ENCODE data around the gene PGD. TPM values are rescaled to one million over a fixed set of nuclear protein-coding genes. Genes with fewer than 3 reads are reported as not detected.
"Not testable (repeated sequence)": the region's sequence is repeated elsewhere in the genome, so short reads cannot be mapped to it uniquely, and the experiment has no call there.

The PGD gene
- total RNA-seq, 4 donors from 2014 or later, result 38.8 to 70.5 (median 53.2) TPM

DNA sequence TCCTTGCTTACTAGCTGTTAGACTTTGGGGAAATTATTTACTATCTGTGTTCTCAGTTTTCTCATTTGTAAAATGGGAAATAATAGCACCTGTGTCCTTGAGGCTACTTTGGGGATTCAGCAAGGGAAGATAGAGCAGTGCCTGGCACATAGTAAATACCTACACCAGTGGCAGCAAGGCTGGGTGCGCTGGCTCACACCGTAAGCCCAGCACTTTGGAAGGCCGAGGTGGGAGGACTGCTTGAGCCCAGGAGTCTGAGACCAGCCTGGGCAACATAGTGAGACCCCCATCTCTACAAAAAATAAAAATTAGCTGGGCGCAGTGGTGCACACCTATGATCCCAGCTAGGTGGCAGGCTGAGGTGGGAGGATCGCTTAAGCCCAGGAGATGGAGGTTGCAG, 22.8 kb downstream of the PGD start:
- 91 to 98% methylated on average over 5 of the region's 5 CpGs for WGBS, 2 donors
- intact Hi-C loops (cut with DNase I; ENCODE audit: low total_unique reads), result no loop called here
- TF ChIP-seq, protein P1, sequence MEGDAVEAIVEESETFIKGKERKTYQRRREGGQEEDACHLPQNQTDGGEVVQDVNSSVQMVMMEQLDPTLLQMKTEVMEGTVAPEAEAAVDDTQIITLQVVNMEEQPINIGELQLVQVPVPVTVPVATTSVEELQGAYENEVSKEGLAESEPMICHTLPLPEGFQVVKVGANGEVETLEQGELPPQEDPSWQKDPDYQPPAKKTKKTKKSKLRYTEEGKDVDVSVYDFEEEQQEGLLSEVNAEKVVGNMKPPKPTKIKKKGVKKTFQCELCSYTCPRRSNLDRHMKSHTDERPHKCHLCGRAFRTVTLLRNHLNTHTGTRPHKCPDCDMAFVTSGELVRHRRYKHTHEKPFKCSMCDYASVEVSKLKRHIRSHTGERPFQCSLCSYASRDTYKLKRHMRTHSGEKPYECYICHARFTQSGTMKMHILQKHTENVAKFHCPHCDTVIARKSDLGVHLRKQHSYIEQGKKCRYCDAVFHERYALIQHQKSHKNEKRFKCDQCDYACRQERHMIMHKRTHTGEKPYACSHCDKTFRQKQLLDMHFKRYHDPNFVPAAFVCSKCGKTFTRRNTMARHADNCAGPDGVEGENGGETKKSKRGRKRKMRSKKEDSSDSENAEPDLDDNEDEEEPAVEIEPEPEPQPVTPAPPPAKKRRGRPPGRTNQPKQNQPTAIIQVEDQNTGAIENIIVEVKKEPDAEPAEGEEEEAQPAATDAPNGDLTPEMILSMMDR (IDR thresholded peaks at IDR 0.05), result no peak
- TF ChIP-seq POLR2A (IDR thresholded peaks at IDR 0.05), result no peak
- H3K4me3 ChIP-seq (ENCODE audit: low read depth, poor library complexity, severe bottlenecking), result no peak overlapping the region
- no peak for DNase-seq (ENCODE audit: low spot score in 2 of 2)

DNA sequence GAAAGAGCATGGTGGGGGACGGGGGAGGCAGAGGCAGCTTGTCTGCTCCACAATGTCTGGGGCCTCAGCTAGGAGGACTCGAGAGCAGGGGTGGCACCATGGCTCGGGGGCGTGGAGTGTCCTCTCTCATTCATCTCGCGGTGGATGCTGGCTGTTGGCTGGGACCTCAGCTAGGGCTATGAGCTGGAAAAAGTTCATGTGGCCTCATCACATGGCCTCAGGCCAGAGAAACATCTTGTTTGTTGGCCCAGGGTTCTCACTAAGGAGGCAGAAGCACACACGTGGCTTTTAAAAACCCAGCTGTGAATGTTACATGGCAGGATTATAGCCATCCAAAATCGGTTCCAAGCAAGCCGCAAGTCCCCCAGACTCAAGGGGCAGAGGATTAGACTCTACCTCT, 25.2 kb downstream of the PGD start:
- intact Hi-C loops (cut with DNase I; ENCODE audit: low total_unique reads), result no loop called here
- no peak overlapping the region for H3K4me3 ChIP-seq (ENCODE audit: low read depth, poor library complexity, severe bottlenecking)
- 45 to 46% methylated on average over 9 of the region's 9 CpGs for WGBS, 2 donors
- peak in 1 of 2 donors; percentile 23 for DNase-seq (ENCODE audit: low spot score in 2 of 2)
- no peak for TF ChIP-seq POLR2A (IDR thresholded peaks at IDR 0.05)
- TF ChIP-seq, protein P1 (IDR thresholded peaks at IDR 0.05), result no peak

DNA sequence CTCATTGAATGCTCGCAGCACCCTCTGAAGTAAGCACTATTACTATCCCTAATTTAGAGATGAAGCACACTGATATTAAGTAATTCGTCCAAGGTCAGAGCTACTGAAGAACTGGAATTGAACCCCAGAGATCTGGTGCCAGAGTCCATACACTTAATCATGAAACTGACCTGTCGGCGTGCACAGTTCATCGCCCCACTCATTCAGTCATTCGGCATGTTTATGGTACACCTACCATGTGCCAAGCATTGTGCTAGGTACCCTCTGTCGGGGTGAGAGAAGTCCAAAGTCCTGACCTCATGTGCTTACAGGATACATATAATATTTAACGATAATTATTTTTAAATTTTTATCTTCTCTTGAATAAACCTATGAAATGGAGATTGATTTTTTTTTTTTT, 25.8 kb downstream of the PGD start:
- intact Hi-C loops (cut with DNase I; ENCODE audit: low total_unique reads), result no loop called here
- no peak for DNase-seq (ENCODE audit: low spot score in 2 of 2)
- H3K4me3 ChIP-seq (ENCODE audit: low read depth, poor library complexity, severe bottlenecking), result no peak overlapping the region
- TF ChIP-seq POLR2A (IDR thresholded peaks at IDR 0.05), result no peak
- TF ChIP-seq, protein P1 (IDR thresholded peaks at IDR 0.05), result no peak
- WGBS, 2 donors, result 84 to 92% methylated on average over 8 of the region's 8 CpGs

DNA sequence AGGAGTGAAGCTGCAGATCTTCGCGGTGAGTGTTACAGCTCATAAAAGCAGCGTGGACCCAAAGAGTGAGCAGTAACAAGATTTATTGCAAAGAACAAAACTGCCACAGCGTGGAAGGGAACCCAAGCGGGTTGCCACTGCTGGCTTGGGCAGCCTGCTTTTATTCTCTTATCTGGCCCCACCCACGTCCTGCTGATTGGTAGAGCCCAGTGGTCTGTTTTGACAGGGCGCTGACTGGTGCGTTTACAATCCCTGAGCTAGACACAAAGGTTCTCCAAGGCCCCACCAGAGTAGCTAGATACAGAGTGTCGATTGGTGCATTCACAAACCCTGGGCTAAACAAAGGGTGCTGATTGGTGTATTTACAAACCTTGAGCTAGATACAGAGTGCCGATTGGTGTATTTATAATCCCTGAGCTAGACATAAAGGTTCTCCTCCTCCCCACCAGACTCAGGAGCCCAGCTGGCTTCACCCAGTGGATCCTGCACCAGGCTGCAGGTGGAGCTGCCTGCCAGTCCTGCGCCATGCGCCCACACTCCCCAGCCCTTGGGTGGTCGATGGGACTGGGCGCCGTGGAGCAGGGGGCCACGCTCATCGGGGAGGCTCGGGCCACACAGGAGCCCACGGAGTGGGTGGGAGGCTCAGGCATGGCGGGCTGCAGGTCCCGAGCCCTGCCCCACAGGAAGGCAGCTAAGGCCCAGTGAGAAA, 27.1 kb downstream of the PGD start:
- H3K4me3 ChIP-seq (ENCODE audit: low read depth, poor library complexity, severe bottlenecking); intact Hi-C loops (cut with DNase I; ENCODE audit: low total_unique reads); DNase-seq (ENCODE audit: low spot score in 2 of 2): not testable (repeated sequence)
- 73 to 84% methylated on average over 10 to 18 of the region's 21 CpGs for WGBS, 2 donors

DNA sequence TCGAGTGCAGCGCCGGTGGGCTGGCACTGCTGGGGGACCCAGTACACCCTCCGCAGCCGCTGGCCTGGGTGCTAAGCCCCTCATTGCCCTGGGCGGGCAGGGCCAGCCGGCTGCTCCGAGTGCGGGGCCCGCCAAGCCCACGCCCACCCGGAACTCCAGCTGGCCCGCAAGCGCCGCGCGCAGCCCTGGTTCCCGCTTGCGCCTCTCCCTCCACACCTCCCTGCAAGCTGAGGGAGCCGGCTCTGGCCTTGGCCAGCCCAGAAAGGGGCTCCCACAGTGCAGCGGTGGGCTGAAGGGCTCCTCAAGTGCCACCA, 27.6 kb downstream of the PGD start:
- H3K4me3 ChIP-seq (ENCODE audit: low read depth, poor library complexity, severe bottlenecking); DNase-seq (ENCODE audit: low spot score in 2 of 2); intact Hi-C loops (cut with DNase I; ENCODE audit: low total_unique reads): not testable (repeated sequence)
- 96% methylated on average over 19 of the region's 21 CpGs; no CpG with 5 or more reads in 1 of the 2 donors for WGBS, 2 donors

DNA sequence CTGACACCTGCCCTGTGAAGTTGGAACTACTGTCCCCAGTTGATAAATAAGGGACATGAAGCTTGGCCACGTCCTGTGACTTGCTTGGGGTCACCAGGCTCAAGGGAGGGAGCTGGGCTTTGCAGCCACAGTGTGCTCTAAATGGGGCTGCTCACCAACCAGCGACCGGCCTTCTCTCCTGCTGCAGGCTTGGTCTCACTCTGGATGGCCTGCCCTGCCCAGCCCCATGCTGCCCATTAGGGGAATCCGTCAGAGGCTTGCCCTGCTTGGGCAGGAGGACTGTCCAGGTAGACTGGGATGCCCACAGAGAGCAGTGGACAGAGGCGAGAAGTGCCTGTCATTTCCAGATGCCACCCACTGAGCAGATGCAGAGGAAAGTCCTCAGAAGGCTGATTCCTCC, 30.1 kb downstream of the PGD start:
- intact Hi-C loops (cut with DNase I; ENCODE audit: low total_unique reads), result loop anchor here (2.0 kb wide), 1 partner anchor 52 kb away; no protein-coding TSS in a partner anchor
- TF ChIP-seq, protein P1 (IDR thresholded peaks at IDR 0.05), result no peak
- no peak for TF ChIP-seq POLR2A (IDR thresholded peaks at IDR 0.05)
- no peak overlapping the region for H3K4me3 ChIP-seq (ENCODE audit: low read depth, poor library complexity, severe bottlenecking)
- WGBS, 2 donors, result 87 to 93% methylated on average over 4 to 5 of the region's 5 CpGs
- DNase-seq (ENCODE audit: low spot score in 2 of 2), result no peak

DNA sequence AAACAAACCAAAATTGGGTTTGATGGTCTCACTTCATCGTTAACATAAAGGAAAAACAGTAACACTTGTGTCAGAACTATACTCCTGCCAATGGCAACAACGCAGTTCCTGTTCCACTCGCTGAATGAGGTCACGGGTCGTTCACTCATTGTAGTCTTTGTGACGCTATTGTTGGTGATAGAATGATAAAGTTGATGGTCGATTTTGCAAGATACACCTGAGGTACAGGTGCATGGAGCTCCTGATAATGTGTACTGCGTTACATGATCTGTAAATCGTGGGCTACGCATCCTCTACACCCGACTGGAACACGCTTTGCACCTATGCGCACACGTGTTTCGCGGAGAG, 31.0 kb downstream of the PGD start:
- 13 to 20% methylated on average over 16 of the region's 16 CpGs for WGBS, 2 donors
- TF ChIP-seq, protein P1 (IDR thresholded peaks at IDR 0.05), result no peak
- TF ChIP-seq POLR2A (IDR thresholded peaks at IDR 0.05), result no peak
- DNase-seq (ENCODE audit: low spot score in 2 of 2), result no peak
- intact Hi-C loops (cut with DNase I; ENCODE audit: low total_unique reads), result loop anchor here (2.0 to 5.0 kb wide), 2 partner anchors 53 to 62 kb away; no protein-coding TSS in a partner anchor
- peak overlapping the region; percentile 64 for H3K4me3 ChIP-seq (ENCODE audit: low read depth, poor library complexity, severe bottlenecking)

All from lower leg skin (tissue), 4 donors.